Mucosa of descending colon (tissue), 3 donors: ENCODE measurements around the gene TROAP. TPM values are rescaled to one million over a fixed set of nuclear protein-coding genes. Genes with fewer than 3 reads are reported as not detected.
A peak's percentile ranks its signal among the peaks of the same experiment; 100 is the strongest.

ENCODE experiments used
- ATAC-seq: fragments of 200-7000 bp; cut with Tn5 transposase; one replicate; pipeline ENCODE4 v1.9.1; 2020; ENCODE audit warnings: mild to moderate bottlenecking, moderate library complexity
- DNase-seq, 3 donors: peaks; one replicate each; pipeline ENCODE4 v3.0.0-alpha.2; 2020
- H3K36me3 ChIP-seq: fragments of 200-600 bp; one replicate; pipeline ENCODE4 v1.8.0; 2021; ENCODE audit warnings: low read depth, mild to moderate bottlenecking
- H3K4me1 ChIP-seq: fragments of 200-600 bp; one replicate; pipeline ENCODE4 v1.8.0; 2021; ENCODE audit warnings: low read depth, mild to moderate bottlenecking
- H3K4me3 ChIP-seq: fragments of 200-600 bp; one replicate; pipeline ENCODE4 v1.8.0; 2021; ENCODE audit warnings: mild to moderate bottlenecking
- H3K9me3 ChIP-seq: fragments of 200-600 bp; one replicate; pipeline ENCODE4 v1.8.0; 2021; ENCODE audit warnings: mild to moderate bottlenecking
- CTCF ChIP-seq: fragments of 200-600 bp; IDR thresholded peaks from one replicate; pipeline ENCODE4 v1.8.0; 2022; ENCODE audit warnings: antibody characterized with exemption, mild to moderate bottlenecking
- intact Hi-C, 2 donors: fragments of 100-400 bp; cut with DNase I in 1 of 2; cut with micrococcal nuclease in 1 of 2; formaldehyde crosslinking; loops; one replicate each; pipeline versions ENCODE4 v1.11.0 to v1.11.1; 2022; cut with DNase I, micrococcal nuclease
- total RNA-seq, 3 donors: library from RNA; stranded (reverse); fragmentation: NEBNext Ultra II Directional in 2 of 3; extraction: Animal tissue kit (Norgen Biotek cat#: 25700) in 2 of 3; gene quantifications; one replicate each; pipeline versions ENCODE4 v1.2.1 to v1.2.4, GENCODE V29; 2021 to 2023
- donor health status: DM: no; HTN: no; CAD: no; lungs with moderate emphysema.
- donor health status: DM: no; HTN: no; CAD: no.
- donor health status: DM: no; HTN: yes; CAD: no.

TROAP gene
- total RNA-seq, 3 donors from 2014 or later = 4.4 to 18.8 (median 5.8) TPM

- DNase-seq (no peak), ATAC-seq (no peak)
- H3K36me3 ChIP-seq = no peaks in the 10 kb centered on the region
- H3K4me1 ChIP-seq = peaks cover 27% of the 10 kb centered on the region
- intact Hi-C loops = loop anchor here in 1 of 2 donors (10.0 kb wide), 1 partner anchor 54 kb away; no protein-coding TSS in a partner anchor
- no peaks in the 10 kb centered on the region for H3K9me3 ChIP-seq
- TF ChIP-seq CTCF = no peak
- no peak overlapping the region for H3K4me3 ChIP-seq
Measured at GRCh38 chr12:49338830-49339463, 15.9 kb downstream of the TROAP start.

- Histone ChIP-seq H3K4me1 (peaks cover 27% of the 10 kb centered on the region), H3K9me3 (no peaks in the 10 kb centered on the region), H3K4me3 (no peak overlapping the region), H3K36me3 (no peaks in the 10 kb centered on the region)
- intact Hi-C loops = loop anchor here in 1 of 2 donors (10.0 kb wide), 1 partner anchor 55 kb away; no protein-coding TSS in a partner anchor
- ATAC-seq = peak; percentile 63
- peak; percentile 77 to 80 (median 80) for DNase-seq
- TF ChIP-seq CTCF = no peak
Measured at GRCh38 chr12:49339464-49339861, 16.4 kb downstream of the TROAP start.

- no peak for TF ChIP-seq CTCF
- intact Hi-C loops = loop anchor here in 1 of 2 donors (10.0 kb wide), 1 partner anchor 55 kb away; no protein-coding TSS in a partner anchor
- Histone ChIP-seq H3K4me1 (peaks cover 34% of the 10 kb centered on the region), H3K9me3 (no peaks in the 10 kb centered on the region), H3K4me3 (no peak overlapping the region), H3K36me3 (no peaks in the 10 kb centered on the region)
- no peak for ATAC-seq
- no peak for DNase-seq
Measured at GRCh38 chr12:49340095-49340870, 17.2 kb downstream of the TROAP start.

GRCh38 chr12:49340971-49341776 is 18.1 kb downstream of the TROAP start:
- TF ChIP-seq CTCF = no peak
- intact Hi-C loops = loop anchor here in 1 of 2 donors (10.0 kb wide), 1 partner anchor 56 kb away; no protein-coding TSS in a partner anchor
- DNase-seq = no peak
- no peaks in the 10 kb centered on the region for H3K36me3 ChIP-seq
- ATAC-seq = no peak
- no peak overlapping the region for H3K4me3 ChIP-seq
- no peaks in the 10 kb centered on the region for H3K9me3 ChIP-seq
- H3K4me1 ChIP-seq = peaks cover 43% of the 10 kb centered on the region

- peaks cover 44% of the 10 kb centered on the region for H3K4me1 ChIP-seq
- H3K9me3 ChIP-seq = no peaks in the 10 kb centered on the region
- intact Hi-C loops = loop anchor here in 1 of 2 donors (10.0 kb wide), 1 partner anchor 57 kb away; no protein-coding TSS in a partner anchor
- DNase-seq (no peak), ATAC-seq (no peak)
- TF ChIP-seq CTCF = no peak
- no peaks in the 10 kb centered on the region for H3K36me3 ChIP-seq
- no peak overlapping the region for H3K4me3 ChIP-seq
Measured at GRCh38 chr12:49341777-49342065, 18.7 kb downstream of the TROAP start.
